ENCODE results near the gene GRID1.
A peak's percentile ranks its signal among the peaks of the same experiment; 100 is the strongest.

Gene GRID1

GRCh38 chr10:86366033-86366901, at the start of gene GRID1:
Gene GRID1, minus strand, starts transcription at chr10:86366795.
- DNase-seq: peak; percentile 75

- no peak for DNase-seq
These were observed 49.0 kb upstream of the GRID1 start for GRCh38 chr10:86415583-86415982.

GRCh38 chr10:86415116-86415515, 48.5 kb upstream of the GRID1 start:
- no peak for DNase-seq

GRCh38 chr10:86413046-86413728, 46.6 kb upstream of the GRID1 start:
- DNase-seq: no peak

- DNase-seq: no peak
These were observed 45.4 kb upstream of the GRID1 start for GRCh38 chr10:86411852-86412560.

- DNase-seq: no peak
These were observed 44.8 kb upstream of the GRID1 start for GRCh38 chr10:86411281-86411841.

GRCh38 chr10:86410542-86411124, 44.0 kb upstream of the GRID1 start:
- no peak for DNase-seq

- DNase-seq: no peak
These were observed 42.6 kb upstream of the GRID1 start for GRCh38 chr10:86409183-86409582.

- no peak for DNase-seq
These were observed 36.7 kb upstream of the GRID1 start for GRCh38 chr10:86403183-86403797.

GRCh38 chr10:86402283-86402941, 35.8 kb upstream of the GRID1 start:
- DNase-seq: no peak

GRCh38 chr10:86401588-86402282, 35.1 kb upstream of the GRID1 start:
- DNase-seq: no peak

- peak; percentile 56 for DNase-seq
These were observed 34.4 kb upstream of the GRID1 start for GRCh38 chr10:86400705-86401587.

- peak; percentile 93 for DNase-seq
These were observed 33.5 kb upstream of the GRID1 start for GRCh38 chr10:86399879-86400704.

- DNase-seq: no peak
These were observed 32.9 kb upstream of the GRID1 start for GRCh38 chr10:86399514-86399878.

- no peak for DNase-seq
These were observed 30.5 kb upstream of the GRID1 start for GRCh38 chr10:86397120-86397519.

- DNase-seq: no peak
These were observed 27.4 kb upstream of the GRID1 start for GRCh38 chr10:86393862-86394455.

- DNase-seq: no peak
These were observed 26.8 kb upstream of the GRID1 start for GRCh38 chr10:86393362-86393761.

- no peak for DNase-seq
These were observed 26.1 kb upstream of the GRID1 start for GRCh38 chr10:86392723-86393094.
